NCI-H146 treated with DMSO at 0.1 percent for 48 hours (cell line): ENCODE data around the gene KITLG.
A peak's percentile ranks its signal among the peaks of the same experiment; 100 is the strongest.
"Not testable (repeated sequence)": the region's sequence is repeated elsewhere in the genome, so short reads cannot be mapped to it uniquely, and the experiment has no call there.

Experiments used
- DNase-seq: peaks from one replicate; lab custom pipeline; 2025; ENCODE audit not compliant: unreplicated experiment; lab: John Stamatoyannopoulos, UW

The KITLG gene, protein sequence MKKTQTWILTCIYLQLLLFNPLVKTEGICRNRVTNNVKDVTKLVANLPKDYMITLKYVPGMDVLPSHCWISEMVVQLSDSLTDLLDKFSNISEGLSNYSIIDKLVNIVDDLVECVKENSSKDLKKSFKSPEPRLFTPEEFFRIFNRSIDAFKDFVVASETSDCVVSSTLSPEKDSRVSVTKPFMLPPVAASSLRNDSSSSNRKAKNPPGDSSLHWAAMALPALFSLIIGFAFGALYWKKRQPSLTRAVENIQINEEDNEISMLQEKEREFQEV

GRCh38 chr12:88580051-88580871, at the start of gene KITLG:
Gene KITLG (minus strand): TSS chr12:88580471. CDS start chr12:88580278, 193 bp downstream.
- peak; percentile 90 for DNase-seq

DNA sequence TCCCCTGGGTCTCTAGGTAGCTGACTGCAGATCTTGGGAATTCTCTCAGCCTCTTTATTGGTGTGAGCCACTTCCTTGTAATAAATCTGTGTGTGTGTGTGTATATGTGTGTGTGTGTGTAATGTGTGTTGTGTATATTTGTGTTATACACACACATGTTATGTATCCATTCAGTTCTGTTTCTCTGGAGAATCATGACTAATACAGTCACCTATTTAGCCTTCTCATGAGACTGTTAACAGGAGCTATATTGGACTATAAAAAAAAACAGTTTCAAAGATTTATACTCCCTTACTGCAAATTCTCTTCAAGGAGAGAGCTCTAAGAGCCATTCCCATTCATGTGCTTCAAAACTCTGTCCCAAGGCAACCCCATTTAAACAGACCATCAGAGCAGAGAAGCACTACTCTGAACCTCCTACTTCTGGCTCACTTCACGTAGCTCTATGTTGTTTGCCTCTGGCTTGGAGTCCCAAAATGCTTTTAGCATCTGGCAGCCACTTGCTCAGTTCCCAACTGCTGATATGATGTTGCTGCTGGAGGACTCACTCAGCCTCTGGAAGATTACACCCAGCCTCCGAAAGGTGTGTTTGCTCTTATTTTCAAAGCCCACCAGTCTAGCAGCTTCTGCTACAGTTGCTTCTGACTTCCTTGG, 48.7 kb upstream of the KITLG start:
- no peak for DNase-seq

DNA sequence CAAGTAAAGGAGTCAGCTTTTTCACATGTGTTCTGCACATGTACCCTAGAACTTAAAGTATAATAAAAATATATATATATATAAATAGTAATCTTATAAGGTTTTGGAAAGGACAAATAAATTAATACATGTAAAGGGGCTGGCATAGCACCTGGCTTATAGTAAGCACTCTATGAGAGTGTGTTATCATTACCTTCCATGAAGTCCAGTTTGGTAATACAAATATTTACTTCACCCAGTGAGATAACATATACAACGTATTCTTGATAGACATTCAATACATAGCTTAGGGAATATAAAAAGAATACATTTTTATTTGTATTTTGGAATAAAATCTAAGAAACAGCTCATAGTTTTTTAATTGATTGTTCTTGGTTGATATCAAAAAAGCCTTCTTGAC, 47.8 kb upstream of the KITLG start:
- DNase-seq = not testable (repeated sequence)

GRCh38 chr12:88627501-88627900, 47.2 kb upstream of the KITLG start:
- DNase-seq = no peak

DNA sequence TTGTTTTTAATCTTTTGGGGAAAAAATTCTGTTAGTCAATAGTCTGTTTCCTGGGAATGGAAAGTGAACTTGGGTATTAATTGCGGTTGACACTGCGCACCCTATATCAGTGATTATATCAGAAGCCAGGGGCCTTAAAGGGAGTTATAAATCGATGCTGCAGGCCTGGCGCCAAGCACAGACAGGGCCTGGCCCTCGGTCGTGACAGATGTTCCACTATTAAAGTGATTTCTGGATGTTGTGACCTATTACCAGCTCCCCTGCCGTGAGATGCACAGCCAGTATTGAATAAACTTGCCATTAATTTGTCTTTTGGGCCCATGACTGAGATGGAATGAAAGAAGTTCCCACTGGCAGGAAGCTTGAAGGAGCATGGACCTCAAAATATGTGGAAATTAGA, 45.1 kb upstream of the KITLG start:
- no peak for DNase-seq

- no peak for DNase-seq
Observed at GRCh38 chr12:88624911-88625310, 44.6 kb upstream of the KITLG start.

- DNase-seq = no peak
Observed at GRCh38 chr12:88623777-88624548, 43.7 kb upstream of the KITLG start.

DNA sequence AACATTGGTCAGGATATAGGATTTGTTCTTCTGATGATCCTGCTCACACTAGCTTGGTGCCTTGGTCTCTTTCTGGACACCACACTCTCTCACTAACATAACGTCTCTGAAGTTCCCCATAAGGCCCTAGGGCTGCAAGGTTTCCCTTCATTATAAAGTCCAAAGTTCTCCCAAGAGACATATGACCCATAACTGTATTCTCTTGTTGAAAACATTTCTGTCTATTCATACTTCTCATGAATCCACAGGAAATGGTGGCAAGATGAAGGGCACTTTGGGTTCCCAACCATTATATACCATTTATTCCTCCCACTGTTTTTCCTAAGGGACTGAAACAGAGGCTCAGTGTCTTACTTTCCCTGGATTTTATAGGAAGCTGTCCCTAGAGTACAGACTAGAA, 37.1 kb upstream of the KITLG start:
- no peak for DNase-seq

DNA sequence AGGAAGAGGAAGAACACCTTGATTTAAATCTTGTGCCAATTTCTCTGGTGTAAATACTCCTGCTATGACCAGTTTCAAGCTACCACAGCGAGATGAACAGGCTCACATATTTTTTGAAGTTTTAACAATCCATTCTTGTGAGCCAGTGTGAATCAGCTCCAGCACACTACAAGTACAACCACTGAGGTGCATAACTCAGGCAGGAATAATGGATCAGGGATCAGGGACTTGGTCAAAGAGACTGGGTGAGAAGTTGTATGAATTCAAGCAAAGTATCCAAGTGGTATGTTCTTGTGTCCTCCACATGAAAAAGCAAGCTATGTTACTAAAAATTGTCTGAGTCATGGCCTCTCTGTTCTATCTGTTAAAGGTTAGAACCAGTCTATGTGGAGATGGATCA, 35.2 kb upstream of the KITLG start:
- no peak for DNase-seq

DNA sequence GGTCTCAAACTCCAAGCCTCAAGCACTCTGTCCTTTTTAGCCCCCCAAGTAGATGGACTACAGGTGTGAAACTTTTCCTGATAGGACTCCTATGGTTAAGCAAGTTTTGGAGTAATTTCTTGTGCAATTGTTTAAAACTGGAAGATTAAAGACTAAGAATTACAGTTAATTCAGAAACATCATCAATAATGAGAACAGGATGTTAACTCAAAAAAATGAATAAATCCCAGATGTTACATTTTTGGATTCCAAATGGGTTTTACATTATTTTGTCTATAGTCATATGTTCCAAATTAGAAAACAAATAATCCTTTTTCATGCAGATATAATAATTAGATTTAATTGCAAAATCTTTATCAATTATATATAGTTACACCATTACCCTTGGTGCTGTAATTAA, 24.4 kb upstream of the KITLG start:
- no peak for DNase-seq

DNA sequence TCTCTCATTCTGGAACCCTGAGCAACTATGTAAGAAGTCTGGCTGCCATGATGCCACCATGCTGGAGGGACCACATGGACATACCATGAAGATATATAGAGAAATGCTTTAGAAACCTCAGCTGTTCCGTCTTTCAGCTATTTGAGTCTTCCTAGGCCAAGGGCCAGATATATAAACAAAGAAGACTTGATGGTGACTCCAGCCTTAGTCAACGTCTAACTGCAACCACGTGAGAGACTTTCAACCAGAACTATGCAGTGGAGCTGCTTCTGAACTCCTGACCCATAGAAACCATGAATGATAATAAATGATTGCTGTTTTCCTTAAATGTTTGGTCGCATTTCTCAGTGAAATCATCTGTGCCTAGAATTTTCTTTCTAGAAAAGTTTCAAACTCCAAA, 20.0 kb upstream of the KITLG start:
- no peak for DNase-seq

DNA sequence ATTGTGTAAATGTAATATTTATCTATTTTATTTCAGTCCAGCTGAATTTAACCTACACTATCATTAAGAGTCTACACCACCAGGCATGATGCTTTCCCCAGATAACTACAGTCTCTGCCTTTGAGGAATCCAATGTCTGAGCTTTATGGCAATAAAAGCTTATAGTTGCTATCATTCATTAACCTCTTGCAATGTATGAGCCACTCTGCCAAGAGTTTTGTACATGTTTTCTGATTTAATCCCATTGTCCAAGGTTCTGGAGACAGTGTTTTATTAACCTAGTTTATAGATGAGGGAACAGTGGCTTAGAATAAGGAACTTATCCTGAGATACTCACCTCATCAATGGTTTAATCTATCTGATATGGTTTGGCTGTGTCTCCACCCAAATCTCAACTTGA, 17.1 kb upstream of the KITLG start:
- no peak for DNase-seq

DNA sequence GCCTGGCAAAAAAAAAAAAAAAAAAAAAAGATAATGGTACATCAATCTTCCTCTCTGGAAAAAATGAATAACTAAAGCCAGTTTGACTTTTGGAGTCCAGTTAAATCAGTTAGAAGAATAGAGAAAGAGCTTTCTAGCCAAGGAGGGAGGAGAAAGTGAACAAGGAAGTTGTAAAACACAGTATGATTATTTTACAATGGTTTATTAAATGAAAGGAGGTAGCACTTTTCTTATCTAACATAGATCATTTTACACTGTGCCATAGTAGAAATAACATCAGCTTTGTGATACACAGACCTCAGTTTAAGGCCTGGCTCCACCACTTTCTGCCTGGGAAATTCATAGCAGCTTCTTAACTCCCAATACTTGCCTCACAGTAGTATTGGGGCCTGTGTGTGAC, 15.4 kb upstream of the KITLG start:
- DNase-seq = no peak

DNA sequence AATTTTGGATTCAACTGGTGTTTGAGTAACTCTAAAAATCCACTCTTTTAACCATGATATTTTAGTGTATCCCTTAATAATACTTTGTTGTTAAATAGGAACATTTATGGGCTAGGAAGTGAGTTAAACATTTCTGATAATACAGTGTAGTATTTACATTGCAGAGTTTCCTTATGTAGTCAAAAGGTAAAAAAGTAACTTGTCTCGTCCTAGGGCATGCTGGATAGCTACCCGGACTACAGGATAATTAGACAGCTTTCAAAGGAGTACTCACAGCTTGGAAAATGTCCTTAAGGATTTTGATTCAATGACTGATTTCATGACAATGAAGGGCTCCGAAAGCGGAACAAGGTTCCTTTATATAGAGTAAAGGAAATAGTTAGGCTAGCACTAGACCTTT, 14.5 kb upstream of the KITLG start:
- DNase-seq = no peak

DNA sequence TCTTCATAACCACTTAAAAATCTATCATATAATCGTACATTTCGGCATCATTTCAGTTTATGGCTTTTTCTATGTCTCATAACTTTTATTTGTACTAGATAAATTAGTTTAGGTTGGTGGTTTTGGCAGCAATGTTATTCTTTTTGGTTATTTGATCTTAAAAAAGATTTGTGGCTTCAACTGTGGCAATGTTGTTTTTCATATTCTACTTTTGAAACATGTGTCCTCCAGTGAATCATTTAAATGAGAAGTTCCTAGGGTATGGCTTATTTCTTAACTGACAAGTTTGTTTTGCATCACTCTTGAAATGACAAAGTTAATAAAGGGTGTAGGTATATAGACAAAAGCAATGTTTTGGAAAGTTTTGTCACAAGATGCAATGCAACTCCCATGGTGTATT, 11.1 kb upstream of the KITLG start:
- DNase-seq = no peak

DNA sequence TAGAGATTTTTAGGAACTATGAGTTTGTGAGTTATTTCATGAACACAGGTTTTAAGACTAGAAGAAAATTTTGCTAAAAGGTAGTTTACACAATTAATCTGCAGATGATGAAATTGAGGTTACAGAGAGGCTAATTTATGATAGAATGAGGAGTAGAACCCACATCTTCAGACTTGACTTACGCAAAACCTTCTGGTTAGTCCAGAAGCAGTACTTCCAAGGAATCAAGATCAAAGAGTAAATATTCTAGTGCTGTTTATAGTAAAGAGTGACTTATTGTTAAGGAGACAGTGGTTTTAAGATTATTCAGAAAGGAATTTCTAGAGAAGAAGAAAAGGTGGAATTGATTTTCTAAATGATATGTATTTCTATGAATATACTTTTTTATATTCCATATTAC, 10.6 kb upstream of the KITLG start:
- no peak for DNase-seq

- no peak for DNase-seq
Observed at GRCh38 chr12:88585077-88585476, 4.8 kb upstream of the KITLG start.

- DNase-seq = peak; percentile 54
Observed at GRCh38 chr12:88579601-88580050, 645 bp downstream of the KITLG start.

GRCh38 chr12:88579161-88579517, 1.1 kb downstream of the KITLG start:
- DNase-seq = peak; percentile 62

DNA sequence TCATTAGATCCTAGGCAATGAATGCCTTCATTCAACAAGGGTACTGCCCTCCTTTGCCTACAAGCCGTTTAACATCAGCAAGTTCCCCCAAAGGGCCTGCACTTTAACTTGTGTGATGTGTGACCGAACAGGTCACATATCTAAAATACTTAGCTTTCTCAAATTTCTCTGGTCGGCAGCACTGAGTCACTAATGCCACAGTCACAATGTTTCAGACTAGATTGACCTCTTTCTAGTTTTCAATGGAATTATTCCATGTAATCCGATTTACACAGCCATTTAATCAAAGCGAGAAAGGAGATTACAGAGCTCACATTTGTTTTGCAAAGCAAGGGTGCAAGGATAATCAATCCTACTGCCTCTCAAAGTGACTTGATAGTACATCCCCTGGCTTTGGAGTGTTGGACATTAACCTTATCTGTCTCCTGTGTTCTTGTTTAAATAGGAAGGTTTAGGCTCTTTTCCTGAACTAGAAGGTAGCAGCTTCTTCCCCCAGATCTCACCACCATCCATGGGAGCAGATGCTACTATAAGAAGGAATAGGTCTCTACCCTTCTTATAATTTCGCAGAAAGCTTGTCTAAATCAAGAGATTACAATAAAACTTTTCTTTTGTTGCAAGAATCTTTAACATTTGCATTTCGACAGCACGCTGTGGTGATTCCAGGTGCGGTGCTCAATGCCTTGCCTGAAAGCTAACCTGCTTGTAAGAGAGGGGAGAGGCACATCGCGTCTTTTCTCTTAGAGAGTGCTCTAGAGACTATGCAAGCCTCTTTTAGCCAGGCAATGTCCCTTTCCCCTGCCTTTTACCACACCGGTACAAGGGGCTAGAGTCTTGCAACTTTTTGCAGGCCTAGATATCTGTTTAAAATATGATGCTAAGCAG, 1.8 kb downstream of the KITLG start:
- DNase-seq = peak; percentile 62
